Ascending aorta (tissue), 2 donors: ENCODE results near the gene OR8A1. TPM values are rescaled to one million over a fixed set of nuclear protein-coding genes. Genes with fewer than 3 reads are reported as not detected.

Experiments
- DNase-seq, 2 donors: peaks; one replicate each; pipeline ENCODE4 v3.0.0-alpha.2; 2019; ENCODE audit warnings: low spot score in 2 of 2
- H3K27ac ChIP-seq, 2 donors: fragments of 200-600 bp; sonication (generic); one replicate each; pipeline ENCODE4 v1.5.1; 2016 to 2017; ENCODE audit warnings: mild to moderate bottlenecking in 1 of 2
- H3K27me3 ChIP-seq: fragments of 200-600 bp; sonication (generic); one replicate; pipeline ENCODE4 v1.5.1; 2017
- H3K36me3 ChIP-seq, 2 donors: fragments of 200-600 bp; sonication (generic); one replicate each; pipeline ENCODE4 v1.5.1; 2016
- H3K4me1 ChIP-seq, 2 donors: fragments of 200-600 bp; sonication (generic); one replicate each; pipeline ENCODE4 v1.5.1; 2016 to 2017; ENCODE audit warnings: mild to moderate bottlenecking in 1 of 2
- H3K4me3 ChIP-seq, 2 donors: fragments of 200-600 bp; sonication (generic); one replicate each; pipeline ENCODE4 v1.5.1; 2016 to 2017; ENCODE audit warnings: mild to moderate bottlenecking in 1 of 2
- H3K9me3 ChIP-seq, 2 donors: fragments of 200-600 bp; sonication (generic); one replicate each; pipeline ENCODE4 v1.5.1; 2016
- intact Hi-C: fragments of 100-400 bp; cut with DNase I; formaldehyde crosslinking; loops from one replicate; pipeline ENCODE4 v1.15.1; 2023
- total RNA-seq: library from RNA; depleted of rRNA; stranded (reverse); fragments of >200 nt; gene quantifications from one replicate; pipeline ENCODE4 v1.1.0, GENCODE V29; 2016
- TF ChIP-seq, protein P1 (sequence below), 3 experiments: fragments of 200-600 bp in 2 of 3; fragments of 450-650 bp in 1 of 3; sonication (generic) in 2 of 3; IDR thresholded peaks; one replicate each; pipeline ENCODE4 v1.5.1; 2016 to 2019; ENCODE audit warnings: antibody characterized with exemption in 3 of 3, mild to moderate bottlenecking in 1 of 3, moderate library complexity in 1 of 3

Gene OR8A1
- total RNA-seq, 1 donor from 2014 or later: not detected

DNA sequence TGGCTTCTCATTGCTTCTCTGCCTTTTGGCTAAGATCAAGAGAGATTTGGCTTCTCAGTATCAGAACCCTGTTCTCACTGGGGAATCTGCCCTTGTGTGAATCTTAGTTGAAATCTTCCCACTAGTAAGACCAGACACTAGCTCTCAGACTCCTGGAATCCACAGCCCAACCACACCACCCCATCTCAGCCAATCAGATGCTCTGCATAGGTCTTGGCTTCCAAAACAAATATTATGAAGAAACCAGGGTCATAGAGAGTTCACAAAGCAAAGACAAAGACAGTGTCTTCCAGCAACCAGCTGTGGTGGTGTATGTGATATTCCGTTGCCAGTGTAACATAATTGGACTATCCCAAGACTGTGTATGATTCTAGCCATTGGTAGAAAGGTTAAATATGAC, 31.8 kb upstream of the OR8A1 start:
- Histone ChIP-seq H3K27ac (no peak overlapping the region), H3K4me3 (no peak overlapping the region), H3K4me1 (no peaks in the 10 kb centered on the region), H3K36me3 (no peaks in the 10 kb centered on the region), H3K27me3 (no peaks in the 10 kb centered on the region), H3K9me3 (no peaks in the 10 kb centered on the region)
- intact Hi-C loops: no loop called here
- DNase-seq: no peak
- TF ChIP-seq, protein P1, sequence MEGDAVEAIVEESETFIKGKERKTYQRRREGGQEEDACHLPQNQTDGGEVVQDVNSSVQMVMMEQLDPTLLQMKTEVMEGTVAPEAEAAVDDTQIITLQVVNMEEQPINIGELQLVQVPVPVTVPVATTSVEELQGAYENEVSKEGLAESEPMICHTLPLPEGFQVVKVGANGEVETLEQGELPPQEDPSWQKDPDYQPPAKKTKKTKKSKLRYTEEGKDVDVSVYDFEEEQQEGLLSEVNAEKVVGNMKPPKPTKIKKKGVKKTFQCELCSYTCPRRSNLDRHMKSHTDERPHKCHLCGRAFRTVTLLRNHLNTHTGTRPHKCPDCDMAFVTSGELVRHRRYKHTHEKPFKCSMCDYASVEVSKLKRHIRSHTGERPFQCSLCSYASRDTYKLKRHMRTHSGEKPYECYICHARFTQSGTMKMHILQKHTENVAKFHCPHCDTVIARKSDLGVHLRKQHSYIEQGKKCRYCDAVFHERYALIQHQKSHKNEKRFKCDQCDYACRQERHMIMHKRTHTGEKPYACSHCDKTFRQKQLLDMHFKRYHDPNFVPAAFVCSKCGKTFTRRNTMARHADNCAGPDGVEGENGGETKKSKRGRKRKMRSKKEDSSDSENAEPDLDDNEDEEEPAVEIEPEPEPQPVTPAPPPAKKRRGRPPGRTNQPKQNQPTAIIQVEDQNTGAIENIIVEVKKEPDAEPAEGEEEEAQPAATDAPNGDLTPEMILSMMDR (IDR thresholded peaks at IDR 0.05): no peak

DNA sequence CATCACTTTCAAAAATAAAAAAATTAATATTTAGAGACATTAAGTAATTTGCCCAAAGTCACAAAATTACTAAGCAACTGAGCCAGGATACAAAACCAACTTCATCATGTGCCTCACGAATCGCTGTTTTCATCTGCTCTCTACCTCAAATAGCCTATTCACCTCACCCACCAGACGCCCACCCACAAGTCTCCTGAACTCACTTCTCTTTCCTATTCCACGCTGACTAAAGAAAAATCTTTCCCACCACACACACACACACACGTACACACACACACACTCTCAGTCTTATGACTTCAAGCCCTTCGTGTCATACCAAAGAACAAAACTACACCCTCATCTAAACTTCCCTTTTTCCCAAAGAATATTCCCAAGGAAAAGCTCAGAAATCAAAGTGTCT, 28.6 kb upstream of the OR8A1 start:
- Histone ChIP-seq H3K27ac (no peak overlapping the region), H3K9me3 (no peaks in the 10 kb centered on the region), H3K4me1 (no peaks in the 10 kb centered on the region), H3K27me3 (no peaks in the 10 kb centered on the region), H3K36me3 (no peaks in the 10 kb centered on the region), H3K4me3 (no peak overlapping the region)
- no peak for DNase-seq
- TF ChIP-seq, protein P1 (IDR thresholded peaks at IDR 0.05): no peak
- intact Hi-C loops: no loop called here

DNA sequence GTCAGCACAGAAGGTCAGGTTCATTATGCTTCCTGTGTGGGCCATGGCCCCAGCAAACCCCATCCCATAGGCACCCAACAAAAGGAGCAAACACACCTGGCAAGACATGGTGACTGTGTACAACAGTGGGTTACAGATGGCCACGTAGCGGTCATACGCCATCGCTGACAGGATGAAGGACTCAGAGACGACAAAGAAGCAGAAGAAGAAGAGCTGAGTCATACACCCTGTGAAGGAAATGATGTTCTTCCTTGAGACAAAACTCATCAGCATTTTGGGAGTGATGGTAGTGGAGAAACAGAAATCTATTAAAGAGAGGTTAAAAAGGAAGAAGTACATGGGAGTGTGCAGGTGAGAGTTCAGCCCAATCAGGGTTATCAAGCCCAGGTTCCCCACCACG, 26.7 kb upstream of the OR8A1 start:
- H3K36me3 ChIP-seq: no peaks in the 10 kb centered on the region
- no peak for DNase-seq
- H3K27ac ChIP-seq: no peak overlapping the region
- no peaks in the 10 kb centered on the region for H3K9me3 ChIP-seq
- H3K4me3 ChIP-seq: no peak overlapping the region
- TF ChIP-seq, protein P1 (IDR thresholded peaks at IDR 0.05): no peak
- no peaks in the 10 kb centered on the region for H3K27me3 ChIP-seq
- intact Hi-C loops: no loop called here
- no peaks in the 10 kb centered on the region for H3K4me1 ChIP-seq

DNA sequence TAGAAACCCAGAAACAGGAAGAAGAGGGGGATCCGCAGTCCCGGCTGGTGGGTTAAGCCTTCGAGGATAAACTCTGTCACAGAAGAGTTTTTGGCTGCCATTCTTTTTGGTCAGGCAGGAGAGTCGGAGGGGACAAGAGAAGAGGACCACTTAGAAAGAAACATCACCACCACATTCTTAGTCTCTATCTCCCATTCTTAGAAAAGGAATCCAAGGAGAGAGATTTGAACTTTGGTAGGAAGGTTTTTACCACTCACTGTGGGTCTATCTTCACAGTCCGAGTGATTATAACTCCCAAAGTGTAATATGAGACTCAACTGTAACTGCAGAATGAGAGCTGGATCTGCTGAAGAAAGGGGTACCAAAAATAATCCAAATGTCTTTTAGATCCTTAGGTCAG, 26.2 kb upstream of the OR8A1 start, which contains the start of gene OR8B12:
Gene OR8B12, minus strand, starts transcription at position 101 of the 400 bp plus-strand sequence. Its CDS starts 0 bp downstream, at position 101.
- DNase-seq: no peak
- H3K9me3 ChIP-seq: no peaks in the 10 kb centered on the region
- TF ChIP-seq, protein P1 (IDR thresholded peaks at IDR 0.05): no peak

DNA sequence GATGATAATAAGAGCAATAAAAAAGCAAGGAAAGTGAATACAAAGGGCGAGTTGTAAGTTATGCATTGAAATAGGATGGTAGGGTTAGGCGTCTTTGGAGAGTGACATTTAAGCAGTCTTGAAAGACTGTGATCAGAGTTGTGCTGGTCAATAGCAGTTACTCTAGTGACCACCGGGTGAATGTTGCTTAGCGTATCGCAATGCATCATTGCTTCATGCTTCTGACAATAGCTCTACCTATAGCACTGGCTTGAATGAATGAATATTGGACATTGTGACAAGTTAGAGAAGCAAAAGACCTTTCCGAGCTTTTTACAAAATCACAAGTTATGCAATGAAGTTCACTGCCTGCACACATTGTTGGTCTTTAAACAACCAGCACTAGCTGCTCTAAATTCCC, 18.6 kb upstream of the OR8A1 start:
- TF ChIP-seq, protein P1 (IDR thresholded peaks at IDR 0.05): no peak
- H3K4me1 ChIP-seq: no peaks in the 10 kb centered on the region
- no peak for DNase-seq
- no peak overlapping the region for H3K27ac ChIP-seq
- no peak overlapping the region for H3K4me3 ChIP-seq
- H3K27me3 ChIP-seq: no peaks in the 10 kb centered on the region
- H3K36me3 ChIP-seq: no peaks in the 10 kb centered on the region
- H3K9me3 ChIP-seq: no peaks in the 10 kb centered on the region
- intact Hi-C loops: no loop called here

More for the DNA sequence above, 26.2 kb upstream of the OR8A1 start, which contains the start of gene OR8B12:
- no peaks in the 10 kb centered on the region for H3K27me3 ChIP-seq
- intact Hi-C loops: no loop called here
- no peaks in the 10 kb centered on the region for H3K4me1 ChIP-seq
- H3K36me3 ChIP-seq: no peaks in the 10 kb centered on the region
- no peak within 1 kb of the TSS for H3K4me3 ChIP-seq
- no peak within 1 kb of the TSS for H3K27ac ChIP-seq

DNA sequence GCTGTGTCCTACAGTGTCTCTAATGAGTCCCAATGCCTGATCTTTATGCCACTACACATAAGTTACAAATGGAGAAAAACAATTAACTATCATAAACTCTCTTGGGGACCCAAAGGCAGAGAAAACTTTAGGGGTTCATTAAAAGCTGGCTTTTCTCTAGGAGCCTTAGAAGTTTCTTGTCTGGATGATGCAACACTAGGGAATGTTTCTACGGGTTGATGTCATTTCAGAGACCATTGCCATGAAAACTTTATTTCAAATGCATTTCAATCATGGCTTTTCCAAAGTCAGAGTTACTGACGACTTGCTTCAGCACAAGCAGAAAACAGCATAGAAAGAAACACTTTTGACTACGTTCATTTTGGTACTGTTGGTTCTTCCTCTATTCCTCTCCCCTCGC, 17.8 kb upstream of the OR8A1 start:
- Histone ChIP-seq H3K4me1 (no peaks in the 10 kb centered on the region), H3K27me3 (no peaks in the 10 kb centered on the region), H3K9me3 (no peaks in the 10 kb centered on the region), H3K36me3 (no peaks in the 10 kb centered on the region), H3K4me3 (no peak overlapping the region), H3K27ac (no peak overlapping the region)
- intact Hi-C loops: no loop called here
- TF ChIP-seq, protein P1 (IDR thresholded peaks at IDR 0.05): no peak
- no peak for DNase-seq
